Measurements from ENCODE around the gene RPS18. TPM values are rescaled to one million over a fixed set of nuclear protein-coding genes. Genes with fewer than 3 reads are reported as not detected.

The RPS18 gene
- polyA plus RNA-seq, 1 of the 3 experiments (the other 2 are of a cell fraction) = 12,112 TPM

DNA sequence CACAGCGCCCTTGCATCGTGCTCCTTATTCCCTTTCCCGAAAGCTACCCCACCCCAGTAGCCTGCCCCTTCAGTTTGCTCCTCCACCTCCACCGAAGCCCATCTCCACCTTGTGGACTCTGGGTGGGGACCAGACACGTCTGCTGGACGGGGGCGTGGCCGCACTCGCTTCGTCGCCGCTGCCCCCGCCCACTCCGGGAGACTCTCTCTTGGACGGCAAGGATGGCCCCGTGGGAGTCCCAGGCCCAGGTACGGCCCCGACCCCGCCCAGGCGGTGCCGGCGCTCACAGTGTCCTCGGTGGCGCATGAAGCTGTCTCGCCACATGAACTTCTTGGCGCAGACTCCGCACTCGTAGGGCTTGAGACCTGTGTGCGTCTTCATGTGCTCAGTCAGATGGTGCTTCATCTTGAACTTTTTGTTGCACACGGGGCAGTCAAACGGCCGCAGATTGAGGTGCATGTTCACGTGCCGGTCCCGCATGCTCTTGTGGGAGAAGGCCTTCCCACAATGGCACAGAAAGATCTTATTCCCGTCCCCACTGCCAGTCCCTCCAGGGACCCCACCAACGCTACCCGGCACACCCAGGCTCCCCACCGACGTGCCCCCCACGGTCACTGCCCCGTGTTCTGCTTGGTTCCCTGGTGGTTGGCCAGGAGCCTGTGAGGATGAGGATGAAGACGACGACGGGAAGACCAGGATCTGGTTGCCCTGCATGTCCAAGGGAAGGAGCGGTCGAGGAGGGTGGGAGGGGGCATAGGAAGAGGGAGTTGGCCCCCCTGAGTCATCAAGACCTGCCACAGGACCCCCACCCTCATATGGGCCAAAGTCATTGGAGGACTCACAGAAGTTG lies 43.3 kb downstream of the RPS18 start:
- Histone ChIP-seq H3K9me3 (no peaks in the 10 kb centered on the region), H4K20me1 (ENCODE audit: insufficient read depth) (peaks cover 8% of the 10 kb centered on the region; the same call in 1 of the 2 replicates), H3K27me3 (ENCODE audit: insufficient read depth) (no peaks in the 10 kb centered on the region), H3K4me1 (ENCODE audit: control insufficient read depth in 1 of 2, insufficient read depth in 2 of 2, low read depth in 1 of 2, low read length in 1 of 2) (peaks cover 20 to 43% of the 10 kb centered on the region in 2 experiments; a peak in 2 of 4 replicates), H3K4me3 (ENCODE audit: low read depth in 2 of 2, low read length in 1 of 2) (no peak overlapping the region; a peak in 1 of 4 replicates), H3K36me3 (replicated peaks in 1 of 2; ENCODE audit: control insufficient read depth in 1 of 2, insufficient read depth in 2 of 2, low read length in 1 of 2) (peaks cover 17 to 30% of the 10 kb centered on the region in 2 experiments), H3K79me2 (ENCODE audit: insufficient read depth) (peaks cover 66% of the 10 kb centered on the region), H3K27ac (ENCODE audit: low read depth in 2 of 2, low read length in 1 of 2) (peak overlapping the region; percentile 89 to 94; a peak in 3 of 4 replicates), H3K9ac (no peak overlapping the region), H3K4me2 (peak overlapping the region; percentile 100), H3K9me2 (no peaks in the 10 kb centered on the region), H3F3A (replicated peaks; ENCODE audit: insufficient read depth) (peaks cover 28% of the 10 kb centered on the region), H2AFZ (ENCODE audit: low read depth) (no peak overlapping the region)
- ChIA-PET CTCF (interaction anchor here (0.8 kb wide), 1 partner anchor 16 kb away, joined by 3 read pairs; no protein-coding TSS in a partner anchor), POLR2A (interaction anchor here (1.1 kb wide), 1 partner anchor 43 kb away, joined by 3 read pairs; the partner anchor contains the start of gene RPS18)
- DNase-seq = peak; percentile 4
- TF ChIP-seq YY1 (IDR thresholded peaks at IDR 0.05; ENCODE audit: low read depth) (no peak), CTCF (IDR thresholded peaks at IDR 0.05) (no peak), EP300 (IDR thresholded peaks at IDR 0.05; ENCODE audit: borderline replicate concordance in 1 of 2, low read depth in 1 of 2, low read length in 1 of 2) (no peak), JUND (IDR thresholded peaks at IDR 0.05) (no peak), ELF1 (IDR thresholded peaks at IDR 0.05) (no peak), FOXM1 (IDR thresholded peaks at IDR 0.05; ENCODE audit: low read depth) (no peak), RAD21 (IDR thresholded peaks at IDR 0.05; ENCODE audit: low read length) (no peak), RFX5 (IDR thresholded peaks at IDR 0.05; ENCODE audit: low read length) (no peak), TAF1 (IDR thresholded peaks at IDR 0.05; ENCODE audit: borderline replicate concordance, low read depth, low read length) (no peak), USF2 (IDR thresholded peaks at IDR 0.05; ENCODE audit: borderline replicate concordance, low read depth, low read length) (no peak), MAX (IDR thresholded peaks at IDR 0.05; ENCODE audit: low read depth) (no peak), GATA2 (CRISPR knock-in tag; IDR thresholded peaks at IDR 0.05) (no peak), CHD2 (IDR thresholded peaks at IDR 0.05; ENCODE audit: low read length, partially characterized antibody) (no peak), RCOR1 (IDR thresholded peaks at IDR 0.05; ENCODE audit: low read length) (no peak), RXRA (IDR thresholded peaks at IDR 0.05; ENCODE audit: borderline replicate concordance, low read depth) (no peak)
- TF ChIP-seq, protein P1, sequence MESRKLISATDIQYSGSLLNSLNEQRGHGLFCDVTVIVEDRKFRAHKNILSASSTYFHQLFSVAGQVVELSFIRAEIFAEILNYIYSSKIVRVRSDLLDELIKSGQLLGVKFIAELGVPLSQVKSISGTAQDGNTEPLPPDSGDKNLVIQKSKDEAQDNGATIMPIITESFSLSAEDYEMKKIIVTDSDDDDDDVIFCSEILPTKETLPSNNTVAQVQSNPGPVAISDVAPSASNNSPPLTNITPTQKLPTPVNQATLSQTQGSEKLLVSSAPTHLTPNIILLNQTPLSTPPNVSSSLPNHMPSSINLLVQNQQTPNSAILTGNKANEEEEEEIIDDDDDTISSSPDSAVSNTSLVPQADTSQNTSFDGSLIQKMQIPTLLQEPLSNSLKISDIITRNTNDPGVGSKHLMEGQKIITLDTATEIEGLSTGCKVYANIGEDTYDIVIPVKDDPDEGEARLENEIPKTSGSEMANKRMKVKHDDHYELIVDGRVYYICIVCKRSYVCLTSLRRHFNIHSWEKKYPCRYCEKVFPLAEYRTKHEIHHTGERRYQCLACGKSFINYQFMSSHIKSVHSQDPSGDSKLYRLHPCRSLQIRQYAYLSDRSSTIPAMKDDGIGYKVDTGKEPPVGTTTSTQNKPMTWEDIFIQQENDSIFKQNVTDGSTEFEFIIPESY (IDR thresholded peaks at IDR 0.05; ENCODE audit: borderline replicate concordance, low read depth) = no peak
- TF ChIP-seq, protein P2, sequence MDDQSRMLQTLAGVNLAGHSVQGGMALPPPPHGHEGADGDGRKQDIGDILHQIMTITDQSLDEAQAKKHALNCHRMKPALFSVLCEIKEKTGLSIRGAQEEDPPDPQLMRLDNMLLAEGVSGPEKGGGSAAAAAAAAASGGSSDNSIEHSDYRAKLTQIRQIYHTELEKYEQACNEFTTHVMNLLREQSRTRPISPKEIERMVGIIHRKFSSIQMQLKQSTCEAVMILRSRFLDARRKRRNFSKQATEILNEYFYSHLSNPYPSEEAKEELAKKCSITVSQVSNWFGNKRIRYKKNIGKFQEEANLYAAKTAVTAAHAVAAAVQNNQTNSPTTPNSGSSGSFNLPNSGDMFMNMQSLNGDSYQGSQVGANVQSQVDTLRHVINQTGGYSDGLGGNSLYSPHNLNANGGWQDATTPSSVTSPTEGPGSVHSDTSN (IDR thresholded peaks at IDR 0.05) = no peak
- 91% methylated on average over 39 of the region's 47 CpGs for WGBS (ENCODE audit: low lambda C conversion rate)
